HFF-Myc (cell line): ENCODE results near the gene BNC2.

Experiments
- DNase-seq: peaks from one replicate; pipeline ENCODE4 v3.0.0-alpha.2; 2011; ENCODE audit warnings: low read depth; ENCODE audit errors: extremely low read depth
- H3K4me3 ChIP-seq: replicated peaks from 2 replicates; pipeline ENCODE4 v1.5.1; 2011; ENCODE audit warnings: low read depth, mild to moderate bottlenecking, control low read depth, low read length
- TF ChIP-seq, protein P1 (sequence below): IDR thresholded peaks from 2 replicates; pipeline ENCODE4 v1.5.1; 2012; ENCODE audit warnings: mild to moderate bottlenecking, low read depth, low read length, control low read depth; ENCODE audit errors: missing control alignments

The BNC2 gene

GRCh38 chr9:16410601-16411280 lies 459.7 kb downstream of the BNC2 start:
- DNase-seq: no peak
- TF ChIP-seq, protein P1, sequence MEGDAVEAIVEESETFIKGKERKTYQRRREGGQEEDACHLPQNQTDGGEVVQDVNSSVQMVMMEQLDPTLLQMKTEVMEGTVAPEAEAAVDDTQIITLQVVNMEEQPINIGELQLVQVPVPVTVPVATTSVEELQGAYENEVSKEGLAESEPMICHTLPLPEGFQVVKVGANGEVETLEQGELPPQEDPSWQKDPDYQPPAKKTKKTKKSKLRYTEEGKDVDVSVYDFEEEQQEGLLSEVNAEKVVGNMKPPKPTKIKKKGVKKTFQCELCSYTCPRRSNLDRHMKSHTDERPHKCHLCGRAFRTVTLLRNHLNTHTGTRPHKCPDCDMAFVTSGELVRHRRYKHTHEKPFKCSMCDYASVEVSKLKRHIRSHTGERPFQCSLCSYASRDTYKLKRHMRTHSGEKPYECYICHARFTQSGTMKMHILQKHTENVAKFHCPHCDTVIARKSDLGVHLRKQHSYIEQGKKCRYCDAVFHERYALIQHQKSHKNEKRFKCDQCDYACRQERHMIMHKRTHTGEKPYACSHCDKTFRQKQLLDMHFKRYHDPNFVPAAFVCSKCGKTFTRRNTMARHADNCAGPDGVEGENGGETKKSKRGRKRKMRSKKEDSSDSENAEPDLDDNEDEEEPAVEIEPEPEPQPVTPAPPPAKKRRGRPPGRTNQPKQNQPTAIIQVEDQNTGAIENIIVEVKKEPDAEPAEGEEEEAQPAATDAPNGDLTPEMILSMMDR: no peak
- H3K4me3 ChIP-seq: no peak overlapping the region

- DNase-seq: no peak
- TF ChIP-seq, protein P1: no peak
- no peak overlapping the region for H3K4me3 ChIP-seq
Observed at GRCh38 chr9:16407617-16408016, 462.9 kb downstream of the BNC2 start.

GRCh38 chr9:16406526-16407225 lies 463.8 kb downstream of the BNC2 start:
- H3K4me3 ChIP-seq: no peak overlapping the region
- DNase-seq: no peak
- TF ChIP-seq, protein P1: no peak

DNA sequence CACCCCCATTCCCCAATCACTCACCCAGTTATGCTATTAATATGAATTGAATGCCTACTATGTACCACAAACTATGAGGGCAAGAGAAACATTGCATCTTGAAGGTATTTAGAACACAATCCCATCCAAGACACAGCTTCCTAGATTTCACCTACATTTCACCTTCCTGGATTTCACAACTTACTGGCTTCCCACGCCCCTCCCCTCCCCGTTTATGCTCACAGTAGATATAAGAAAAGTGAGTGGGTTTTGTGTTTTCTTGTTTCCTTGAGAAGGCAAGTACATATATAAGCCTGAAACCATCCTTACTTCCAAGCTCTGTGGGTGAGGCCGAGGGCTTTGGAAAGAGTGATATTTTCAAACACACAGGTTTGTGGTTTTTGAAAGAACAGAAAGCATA lies 465.0 kb downstream of the BNC2 start:
- DNase-seq: no peak

DNA sequence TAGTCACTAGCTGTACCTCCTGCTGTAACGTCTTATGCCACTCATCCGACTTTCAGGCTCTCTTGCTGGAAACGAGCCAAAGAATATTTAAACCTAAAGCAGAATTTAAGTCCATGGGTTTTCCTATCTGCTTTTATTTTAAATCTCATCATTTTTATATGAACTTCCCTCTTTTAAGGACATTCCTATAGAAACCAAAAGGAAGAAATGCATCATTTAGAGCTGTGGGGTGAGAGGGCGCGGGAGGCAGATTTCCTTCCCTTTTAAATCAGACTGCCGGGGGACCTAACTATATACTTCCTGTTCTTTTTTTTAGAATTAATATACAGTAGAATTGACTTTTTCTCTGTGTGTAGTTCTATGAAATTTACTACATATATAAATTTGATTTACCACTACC lies 468.8 kb downstream of the BNC2 start:
- DNase-seq: no peak
- TF ChIP-seq, protein P1: no peak
- H3K4me3 ChIP-seq: no peak overlapping the region

More for the DNA sequence above, 465.0 kb downstream of the BNC2 start:
- no peak overlapping the region for H3K4me3 ChIP-seq
- TF ChIP-seq, protein P1: no peak

GRCh38 chr9:16398691-16399090 lies 471.8 kb downstream of the BNC2 start:
- TF ChIP-seq, protein P1: no peak
- no peak for DNase-seq
- H3K4me3 ChIP-seq: no peak overlapping the region

DNA sequence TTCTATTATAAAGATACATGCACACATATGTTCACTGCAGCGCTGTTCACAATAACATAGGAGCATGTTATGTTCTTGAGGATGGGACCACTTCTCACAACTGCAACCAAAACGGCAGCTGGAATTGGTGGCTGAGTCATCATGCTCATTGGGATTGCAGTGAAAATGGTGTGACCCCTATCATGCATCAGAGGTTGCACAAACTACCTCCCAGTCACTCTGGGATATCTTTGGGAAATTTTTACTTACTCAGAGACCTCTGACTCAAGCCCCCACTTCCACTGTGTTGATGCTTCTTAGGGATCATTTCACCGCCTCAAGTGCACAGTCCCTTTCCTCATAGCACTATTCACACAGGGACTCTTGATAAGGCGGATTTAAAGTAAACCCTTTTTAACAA lies 474.1 kb downstream of the BNC2 start:
- H3K4me3 ChIP-seq: no peak overlapping the region
- DNase-seq: no peak
- TF ChIP-seq, protein P1: no peak
